RWPE2 (cell line): ENCODE results near the gene ZC3H12D.

Experiments
- ATAC-seq: fragments of 200-7000 bp; cut with Tn5 transposase; 3 replicates; pipeline ENCODE4 v1.9.1; 2021; ENCODE audit warnings: low read depth
- DNase-seq: peaks from one replicate; pipeline ENCODE4 v3.0.0-alpha.2; 2020; ENCODE audit warnings: low spot score
- H3K27ac ChIP-seq: fragments of 450-650 bp; 2 replicates; pipeline ENCODE4 v1.5.1; 2017; ENCODE audit warnings: mild to moderate bottlenecking; ENCODE audit not compliant: poor library complexity, severe bottlenecking
- H3K27me3 ChIP-seq: fragments of 250-450 bp; sonication (Bioruptor Pico); 2 replicates; pipeline ENCODE4 v1.5.1; 2021; ENCODE audit warnings: mild to moderate bottlenecking, moderate library complexity; ENCODE audit not compliant: insufficient read depth, poor library complexity, severe bottlenecking
- H3K36me3 ChIP-seq: fragments of 250-450 bp; sonication (Bioruptor Pico); 2 replicates; pipeline ENCODE4 v1.5.1; 2020; ENCODE audit warnings: low read depth, mild to moderate bottlenecking, moderate library complexity
- H3K4me1 ChIP-seq: fragments of 250-450 bp; sonication (Bioruptor Pico); 2 replicates; pipeline ENCODE4 v1.5.1; 2021; ENCODE audit warnings: mild to moderate bottlenecking, moderate library complexity; ENCODE audit not compliant: insufficient read depth, poor library complexity, severe bottlenecking
- H3K4me3 ChIP-seq: fragments of 250-450 bp; sonication (Bioruptor Pico); 2 replicates; pipeline ENCODE4 v1.5.1; 2021; ENCODE audit warnings: mild to moderate bottlenecking, moderate library complexity; ENCODE audit not compliant: severe bottlenecking
- H3K9me3 ChIP-seq: fragments of 250-450 bp; sonication (Bioruptor Pico); 2 replicates; pipeline ENCODE4 v1.5.1; 2021; ENCODE audit warnings: mild to moderate bottlenecking, moderate library complexity; ENCODE audit not compliant: severe bottlenecking
- TF ChIP-seq, protein P1 (sequence below): fragments of 450-650 bp; IDR thresholded peaks from one replicate; pipeline ENCODE4 v1.5.1; 2017; ENCODE audit warnings: mild to moderate bottlenecking, moderate library complexity; ENCODE audit not compliant: poor library complexity, severe bottlenecking

Gene ZC3H12D

DNA sequence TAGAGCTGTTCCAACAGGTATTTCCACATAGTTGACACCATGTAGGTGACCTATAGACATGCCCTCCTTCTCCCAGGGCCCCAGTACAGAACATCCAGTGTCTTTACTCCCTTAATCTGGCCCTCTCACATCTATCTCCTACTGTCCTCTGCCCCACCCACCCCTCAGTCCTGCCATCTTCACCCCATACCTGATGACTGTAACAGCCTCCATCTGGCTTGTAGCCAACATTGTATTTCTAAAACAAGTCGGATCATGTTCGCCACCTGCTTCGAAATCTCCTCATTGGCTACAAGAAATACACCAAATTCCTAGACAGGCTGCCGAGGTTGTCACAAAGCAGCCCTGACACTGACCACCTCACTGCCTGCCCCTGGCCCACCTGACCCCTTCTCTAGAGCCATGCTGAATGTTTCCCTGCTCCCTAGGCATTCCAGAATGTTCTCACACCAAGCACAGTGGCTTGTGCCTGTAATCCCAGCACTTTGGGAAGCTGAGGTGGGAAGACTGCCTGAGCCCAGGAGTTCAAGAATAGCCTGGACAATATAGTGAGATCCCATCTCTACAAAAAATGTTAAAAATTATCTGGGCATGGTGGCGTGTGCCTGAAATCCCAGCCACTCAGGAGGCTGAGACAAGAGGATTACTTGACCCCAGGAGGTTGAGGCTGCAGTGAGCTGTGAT lies 6.0 kb downstream of the ZC3H12D start:
- ATAC-seq: peak; percentile 35; the same call in 2 of the 3 replicates
- H3K27ac ChIP-seq: no peak overlapping the region
- DNase-seq: no peak
- H3K9me3 ChIP-seq: no peaks in the 10 kb centered on the region
- no peaks in the 10 kb centered on the region for H3K27me3 ChIP-seq
- H3K4me3 ChIP-seq: no peak overlapping the region
- TF ChIP-seq, protein P1, sequence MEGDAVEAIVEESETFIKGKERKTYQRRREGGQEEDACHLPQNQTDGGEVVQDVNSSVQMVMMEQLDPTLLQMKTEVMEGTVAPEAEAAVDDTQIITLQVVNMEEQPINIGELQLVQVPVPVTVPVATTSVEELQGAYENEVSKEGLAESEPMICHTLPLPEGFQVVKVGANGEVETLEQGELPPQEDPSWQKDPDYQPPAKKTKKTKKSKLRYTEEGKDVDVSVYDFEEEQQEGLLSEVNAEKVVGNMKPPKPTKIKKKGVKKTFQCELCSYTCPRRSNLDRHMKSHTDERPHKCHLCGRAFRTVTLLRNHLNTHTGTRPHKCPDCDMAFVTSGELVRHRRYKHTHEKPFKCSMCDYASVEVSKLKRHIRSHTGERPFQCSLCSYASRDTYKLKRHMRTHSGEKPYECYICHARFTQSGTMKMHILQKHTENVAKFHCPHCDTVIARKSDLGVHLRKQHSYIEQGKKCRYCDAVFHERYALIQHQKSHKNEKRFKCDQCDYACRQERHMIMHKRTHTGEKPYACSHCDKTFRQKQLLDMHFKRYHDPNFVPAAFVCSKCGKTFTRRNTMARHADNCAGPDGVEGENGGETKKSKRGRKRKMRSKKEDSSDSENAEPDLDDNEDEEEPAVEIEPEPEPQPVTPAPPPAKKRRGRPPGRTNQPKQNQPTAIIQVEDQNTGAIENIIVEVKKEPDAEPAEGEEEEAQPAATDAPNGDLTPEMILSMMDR: no peak
- H3K36me3 ChIP-seq: no peaks in the 10 kb centered on the region
- no peaks in the 10 kb centered on the region for H3K4me1 ChIP-seq

DNA sequence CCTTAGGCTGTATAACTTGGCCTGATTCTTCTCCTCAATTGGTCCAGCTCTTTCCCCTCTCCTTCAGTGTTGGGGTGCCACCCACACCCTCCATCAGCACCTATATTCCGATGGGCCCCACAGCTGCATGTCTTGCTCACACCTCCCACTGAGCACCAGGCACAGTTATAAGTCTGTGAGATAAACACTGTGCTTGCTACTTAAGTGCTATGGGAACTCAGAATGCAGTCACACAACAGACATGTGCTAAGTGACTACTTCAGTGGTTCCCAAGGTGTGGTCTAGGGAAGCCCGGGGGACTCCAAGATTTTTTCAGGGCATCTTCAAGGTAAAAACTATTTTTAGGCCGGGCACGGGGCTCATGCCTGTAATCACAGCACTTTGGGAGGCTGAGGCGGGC lies 7.3 kb downstream of the ZC3H12D start:
- H3K9me3 ChIP-seq: no peaks in the 10 kb centered on the region
- no peaks in the 10 kb centered on the region for H3K27me3 ChIP-seq
- H3K4me3 ChIP-seq: no peak overlapping the region
- no peaks in the 10 kb centered on the region for H3K4me1 ChIP-seq
- DNase-seq (no peak), ATAC-seq (no peak)
- H3K36me3 ChIP-seq: no peaks in the 10 kb centered on the region
- TF ChIP-seq, protein P1: no peak
- H3K27ac ChIP-seq: no peak overlapping the region

DNA sequence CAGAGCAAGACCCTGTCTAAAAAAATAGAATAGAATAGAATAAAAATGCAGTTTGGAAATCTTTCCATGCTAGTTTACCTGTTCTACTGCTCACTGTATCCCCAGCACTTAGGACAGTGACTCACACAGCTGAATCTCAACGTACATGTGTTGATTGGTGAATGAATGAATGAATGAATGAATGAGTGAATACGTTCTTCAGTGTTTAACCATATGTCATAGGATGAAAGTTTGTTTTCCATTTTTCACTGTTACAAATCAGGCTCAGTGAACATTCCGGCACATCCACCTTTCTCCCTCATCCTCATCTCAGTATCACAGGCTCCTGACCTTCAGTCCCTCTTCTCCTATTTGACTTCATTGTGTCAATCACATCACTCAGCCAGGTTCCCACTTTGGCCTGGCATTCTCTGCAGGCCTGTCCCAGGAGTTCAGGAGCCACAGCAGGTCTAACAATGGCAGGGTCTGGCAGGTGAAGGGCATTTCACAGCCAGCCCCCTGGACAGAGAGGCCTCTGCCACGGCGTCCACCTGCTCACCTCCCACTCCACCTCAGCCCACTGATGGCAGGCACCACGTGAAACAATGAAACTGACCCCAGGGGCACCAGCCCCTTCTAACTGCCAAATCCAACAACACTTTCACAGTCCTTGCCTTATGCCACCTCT lies 7.9 kb downstream of the ZC3H12D start:
- DNase-seq (no peak), ATAC-seq (no peak)
- no peaks in the 10 kb centered on the region for H3K36me3 ChIP-seq
- H3K27ac ChIP-seq: no peak overlapping the region
- H3K4me3 ChIP-seq: no peak overlapping the region
- TF ChIP-seq, protein P1: no peak
- H3K27me3 ChIP-seq: no peaks in the 10 kb centered on the region
- H3K4me1 ChIP-seq: no peaks in the 10 kb centered on the region
- H3K9me3 ChIP-seq: no peaks in the 10 kb centered on the region

DNA sequence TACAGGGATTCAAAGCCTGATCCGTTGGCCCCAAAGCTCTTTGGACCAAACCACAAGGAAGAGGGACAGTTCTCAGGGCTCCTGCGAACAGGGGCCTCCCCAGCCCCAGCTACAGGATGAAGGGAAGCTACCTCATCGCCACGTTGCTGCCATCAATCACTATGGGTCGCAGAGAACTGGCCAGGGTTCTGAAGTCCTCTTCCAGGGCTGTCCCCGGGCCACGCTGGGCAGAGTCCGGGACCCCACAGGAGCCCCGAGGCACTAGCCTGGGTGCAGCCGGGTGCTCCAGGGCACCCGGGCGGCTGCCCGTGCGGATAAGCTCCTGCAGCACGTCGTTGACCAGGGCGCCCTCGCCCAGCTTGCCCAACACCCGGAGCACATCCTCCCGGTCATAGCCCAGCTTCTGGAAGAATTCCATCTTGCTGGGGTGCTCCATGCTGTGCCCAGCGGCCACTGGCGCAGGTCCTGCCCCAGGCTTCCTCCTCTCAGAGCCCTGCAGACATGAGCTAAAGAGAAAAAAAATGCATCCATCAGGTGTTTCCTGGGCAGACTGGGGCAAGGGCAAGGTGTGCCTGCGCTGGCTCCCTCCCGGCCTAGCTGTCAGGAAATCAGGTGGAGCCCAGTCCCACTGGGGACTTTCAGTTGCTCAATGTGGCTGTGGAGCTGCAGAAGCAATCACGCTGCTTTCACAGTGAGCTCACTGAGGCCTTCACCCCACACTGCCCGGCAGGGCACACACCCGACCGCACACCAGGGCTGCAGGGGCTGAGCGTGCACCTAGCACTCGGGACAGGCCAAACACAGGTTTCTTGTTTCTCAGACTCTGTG lies 10.5 kb downstream of the ZC3H12D start:
- Histone ChIP-seq H3K27ac (no peak overlapping the region), H3K27me3 (no peaks in the 10 kb centered on the region), H3K4me3 (no peak overlapping the region), H3K9me3 (no peaks in the 10 kb centered on the region), H3K36me3 (no peaks in the 10 kb centered on the region), H3K4me1 (no peaks in the 10 kb centered on the region)
- TF ChIP-seq, protein P1: no peak
- ATAC-seq (no peak), DNase-seq (no peak)
